ENCODE measurements around the gene SYNJ2.

SYNJ2 gene

DNA sequence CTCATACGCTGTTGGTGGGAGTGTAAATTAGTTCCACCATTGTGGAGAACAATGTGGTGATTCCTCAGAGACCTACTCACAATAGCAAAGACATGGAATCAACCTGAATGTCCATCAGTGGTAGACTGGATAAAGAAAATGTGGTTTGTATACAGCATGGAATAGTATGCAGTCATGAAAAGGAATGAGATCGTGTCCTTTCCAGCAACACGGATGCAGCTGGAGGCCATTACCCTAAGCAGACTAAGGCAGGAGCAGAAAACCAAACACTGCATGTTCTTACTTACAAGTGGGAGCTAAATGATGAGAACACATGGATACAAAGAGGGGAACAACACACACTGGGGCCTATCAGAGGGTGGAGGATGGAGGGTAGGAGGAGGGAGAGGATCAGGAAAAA, 54.6 kb downstream of the SYNJ2 start:
- TF ChIP-seq, protein P1, sequence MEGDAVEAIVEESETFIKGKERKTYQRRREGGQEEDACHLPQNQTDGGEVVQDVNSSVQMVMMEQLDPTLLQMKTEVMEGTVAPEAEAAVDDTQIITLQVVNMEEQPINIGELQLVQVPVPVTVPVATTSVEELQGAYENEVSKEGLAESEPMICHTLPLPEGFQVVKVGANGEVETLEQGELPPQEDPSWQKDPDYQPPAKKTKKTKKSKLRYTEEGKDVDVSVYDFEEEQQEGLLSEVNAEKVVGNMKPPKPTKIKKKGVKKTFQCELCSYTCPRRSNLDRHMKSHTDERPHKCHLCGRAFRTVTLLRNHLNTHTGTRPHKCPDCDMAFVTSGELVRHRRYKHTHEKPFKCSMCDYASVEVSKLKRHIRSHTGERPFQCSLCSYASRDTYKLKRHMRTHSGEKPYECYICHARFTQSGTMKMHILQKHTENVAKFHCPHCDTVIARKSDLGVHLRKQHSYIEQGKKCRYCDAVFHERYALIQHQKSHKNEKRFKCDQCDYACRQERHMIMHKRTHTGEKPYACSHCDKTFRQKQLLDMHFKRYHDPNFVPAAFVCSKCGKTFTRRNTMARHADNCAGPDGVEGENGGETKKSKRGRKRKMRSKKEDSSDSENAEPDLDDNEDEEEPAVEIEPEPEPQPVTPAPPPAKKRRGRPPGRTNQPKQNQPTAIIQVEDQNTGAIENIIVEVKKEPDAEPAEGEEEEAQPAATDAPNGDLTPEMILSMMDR (IDR thresholded peaks at IDR 0.05; ENCODE audit: low read length): no peak
- TF ChIP-seq EZH2 (optimal IDR thresholded peaks at IDR 0.05; ENCODE audit: low read depth, low read length): no peak
- no peak for TF ChIP-seq EZH2phosphoT487 (IDR thresholded peaks at IDR 0.05; ENCODE audit: low read length)
- no peak overlapping the region for H3K4me3 ChIP-seq (ENCODE audit: low read length)
- H3K9me3 ChIP-seq (replicated peaks; ENCODE audit: insufficient read depth, low read length): no peaks in the 10 kb centered on the region

DNA sequence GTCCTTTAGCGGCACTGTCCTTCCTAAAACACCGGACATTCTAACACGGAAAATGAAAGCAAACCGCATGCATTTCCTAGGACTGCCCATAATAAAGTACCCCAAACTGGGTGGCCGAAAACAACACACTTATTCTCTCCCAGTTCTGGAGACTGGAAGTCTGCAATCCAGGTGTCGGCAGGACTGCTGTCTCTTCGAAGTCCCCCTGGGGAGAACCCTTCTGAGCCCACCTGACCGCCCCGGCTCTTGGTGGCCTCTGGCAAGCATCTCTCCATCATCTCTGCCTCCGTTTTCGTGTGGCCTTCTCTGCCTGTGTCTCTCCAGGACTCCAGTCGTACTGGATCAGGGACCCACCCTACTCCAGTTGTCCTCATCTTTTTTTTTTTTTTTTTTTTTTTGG, 55.4 kb downstream of the SYNJ2 start:
- TF ChIP-seq EZH2phosphoT487 (IDR thresholded peaks at IDR 0.05; ENCODE audit: low read length): no peak
- no peak for TF ChIP-seq EZH2 (optimal IDR thresholded peaks at IDR 0.05; ENCODE audit: low read depth, low read length)
- TF ChIP-seq, protein P1 (IDR thresholded peaks at IDR 0.05; ENCODE audit: low read length): no peak
- Histone ChIP-seq H4K20me1 (ENCODE audit: insufficient read depth, low read length) (no peaks in the 10 kb centered on the region), H2AFZ (ENCODE audit: low read length) (no peak overlapping the region), H3K9me3 (replicated peaks; ENCODE audit: insufficient read depth, low read length) (no peaks in the 10 kb centered on the region), H3K9me2 (replicated peaks; ENCODE audit: insufficient read depth, low read length) (no peaks in the 10 kb centered on the region), H3K36me3 (replicated peaks; ENCODE audit: insufficient read depth, low read length) (no peaks in the 10 kb centered on the region), H3K27ac (ENCODE audit: low read length) (no peak overlapping the region), H3K4me1 (ENCODE audit: low read length) (no peaks in the 10 kb centered on the region), H3K9ac (ENCODE audit: low read length) (no peak overlapping the region), H3K4me3 (ENCODE audit: low read length) (no peak overlapping the region), H3K27me3 (replicated peaks; ENCODE audit: insufficient read depth, low read length) (no peaks in the 10 kb centered on the region), H3F3A (ENCODE audit: insufficient read depth, low read length) (no peaks in the 10 kb centered on the region), H3K4me2 (ENCODE audit: low read depth, low read length) (no peak overlapping the region), H3K79me2 (ENCODE audit: low read length) (no peaks in the 10 kb centered on the region)
- no peak for DNase-seq

More for the DNA sequence above, 54.6 kb downstream of the SYNJ2 start:
- Histone ChIP-seq H3K27ac (ENCODE audit: low read length) (no peak overlapping the region), H3K9ac (ENCODE audit: low read length) (no peak overlapping the region), H3K27me3 (replicated peaks; ENCODE audit: insufficient read depth, low read length) (no peaks in the 10 kb centered on the region), H3K36me3 (replicated peaks; ENCODE audit: insufficient read depth, low read length) (no peaks in the 10 kb centered on the region), H3K79me2 (ENCODE audit: low read length) (no peaks in the 10 kb centered on the region), H3K4me2 (ENCODE audit: low read depth, low read length) (no peak overlapping the region), H3K9me2 (replicated peaks; ENCODE audit: insufficient read depth, low read length) (no peaks in the 10 kb centered on the region), H3F3A (ENCODE audit: insufficient read depth, low read length) (no peaks in the 10 kb centered on the region), H3K4me1 (ENCODE audit: low read length) (no peaks in the 10 kb centered on the region), H2AFZ (ENCODE audit: low read length) (no peak overlapping the region), H4K20me1 (ENCODE audit: insufficient read depth, low read length) (no peaks in the 10 kb centered on the region)
- no peak for DNase-seq

DNA sequence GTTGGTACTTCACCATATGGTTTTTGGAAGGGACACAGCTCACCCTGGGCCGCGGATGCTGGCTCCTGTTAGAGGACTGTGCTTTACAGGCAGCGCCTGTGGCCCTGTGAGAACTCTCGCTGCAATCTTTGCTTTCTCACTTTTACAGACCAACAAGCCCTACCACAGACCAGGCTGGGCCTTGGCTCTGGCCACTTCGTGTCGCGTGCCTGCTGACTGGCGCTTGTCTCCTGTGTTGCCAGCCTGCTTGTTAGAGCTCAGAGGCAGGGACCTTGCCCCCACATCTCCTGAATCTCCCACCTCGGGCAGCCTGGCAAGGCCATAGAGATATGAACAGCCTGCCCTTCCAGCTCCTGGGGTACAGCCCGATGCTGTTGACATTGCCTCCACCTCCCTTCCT, 56.1 kb downstream of the SYNJ2 start:
- no peaks in the 10 kb centered on the region for H3K36me3 ChIP-seq (replicated peaks; ENCODE audit: insufficient read depth, low read length)
- DNase-seq: no peak
- no peak overlapping the region for H3K4me2 ChIP-seq (ENCODE audit: low read depth, low read length)
- TF ChIP-seq, protein P1 (IDR thresholded peaks at IDR 0.05; ENCODE audit: low read length): no peak
- TF ChIP-seq EZH2 (optimal IDR thresholded peaks at IDR 0.05; ENCODE audit: low read depth, low read length) (no peak), EZH2phosphoT487 (IDR thresholded peaks at IDR 0.05; ENCODE audit: low read length) (no peak)
- no peaks in the 10 kb centered on the region for H3F3A ChIP-seq (ENCODE audit: insufficient read depth, low read length)
- H3K4me1 ChIP-seq (ENCODE audit: low read length): no peaks in the 10 kb centered on the region
- no peak overlapping the region for H3K4me3 ChIP-seq (ENCODE audit: low read length)
- no peaks in the 10 kb centered on the region for H4K20me1 ChIP-seq (ENCODE audit: insufficient read depth, low read length)
- no peaks in the 10 kb centered on the region for H3K9me2 ChIP-seq (replicated peaks; ENCODE audit: insufficient read depth, low read length)
- no peak overlapping the region for H3K27ac ChIP-seq (ENCODE audit: low read length)
- H3K9me3 ChIP-seq (replicated peaks; ENCODE audit: insufficient read depth, low read length): no peaks in the 10 kb centered on the region
- no peaks in the 10 kb centered on the region for H3K27me3 ChIP-seq (replicated peaks; ENCODE audit: insufficient read depth, low read length)
- no peaks in the 10 kb centered on the region for H3K79me2 ChIP-seq (ENCODE audit: low read length)
- H2AFZ ChIP-seq (ENCODE audit: low read length): no peak overlapping the region
- H3K9ac ChIP-seq (ENCODE audit: low read length): no peak overlapping the region

Data from MM.1S (cell line).